ENCODE measurements around the gene TSHZ2. TPM values are rescaled to one million over a fixed set of nuclear protein-coding genes. Genes with fewer than 3 reads are reported as not detected.

TSHZ2 gene
- total and polyA plus RNA-seq, 7 donors, result 1.2 to 32.7 (median 14.0) TPM

GRCh38 chr20:53214392-53214791 lies 242.2 kb downstream of the TSHZ2 start:
- Histone ChIP-seq H3K4me1 (peaks cover 0 to 5% (median 2%) of the 10 kb centered on the region in 4 donors), H3K4me3 (no peak overlapping the region), H3K27ac (no peak overlapping the region), H3K27me3 (peaks cover 3 to 14% (median 6%) of the 10 kb centered on the region in 3 donors), H3K36me3 (no peaks in the 10 kb centered on the region), H3K9me3 (no peaks in the 10 kb centered on the region)
- DNase-seq, result no peak
- TF ChIP-seq EP300 (IDR thresholded peaks at IDR 0.05), result no peak
- TF ChIP-seq, protein P1, sequence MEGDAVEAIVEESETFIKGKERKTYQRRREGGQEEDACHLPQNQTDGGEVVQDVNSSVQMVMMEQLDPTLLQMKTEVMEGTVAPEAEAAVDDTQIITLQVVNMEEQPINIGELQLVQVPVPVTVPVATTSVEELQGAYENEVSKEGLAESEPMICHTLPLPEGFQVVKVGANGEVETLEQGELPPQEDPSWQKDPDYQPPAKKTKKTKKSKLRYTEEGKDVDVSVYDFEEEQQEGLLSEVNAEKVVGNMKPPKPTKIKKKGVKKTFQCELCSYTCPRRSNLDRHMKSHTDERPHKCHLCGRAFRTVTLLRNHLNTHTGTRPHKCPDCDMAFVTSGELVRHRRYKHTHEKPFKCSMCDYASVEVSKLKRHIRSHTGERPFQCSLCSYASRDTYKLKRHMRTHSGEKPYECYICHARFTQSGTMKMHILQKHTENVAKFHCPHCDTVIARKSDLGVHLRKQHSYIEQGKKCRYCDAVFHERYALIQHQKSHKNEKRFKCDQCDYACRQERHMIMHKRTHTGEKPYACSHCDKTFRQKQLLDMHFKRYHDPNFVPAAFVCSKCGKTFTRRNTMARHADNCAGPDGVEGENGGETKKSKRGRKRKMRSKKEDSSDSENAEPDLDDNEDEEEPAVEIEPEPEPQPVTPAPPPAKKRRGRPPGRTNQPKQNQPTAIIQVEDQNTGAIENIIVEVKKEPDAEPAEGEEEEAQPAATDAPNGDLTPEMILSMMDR (IDR thresholded peaks at IDR 0.05), result no peak
- TF ChIP-seq POLR2AphosphoS5 (IDR thresholded peaks at IDR 0.05), result no peak
- TF ChIP-seq POLR2A (IDR thresholded peaks at IDR 0.05), result no peak
- intact Hi-C loops (cut with DNase I), result no loop called here
- 94 to 95% methylated on average over 7 of the region's 7 CpGs for WGBS, 2 donors

DNA sequence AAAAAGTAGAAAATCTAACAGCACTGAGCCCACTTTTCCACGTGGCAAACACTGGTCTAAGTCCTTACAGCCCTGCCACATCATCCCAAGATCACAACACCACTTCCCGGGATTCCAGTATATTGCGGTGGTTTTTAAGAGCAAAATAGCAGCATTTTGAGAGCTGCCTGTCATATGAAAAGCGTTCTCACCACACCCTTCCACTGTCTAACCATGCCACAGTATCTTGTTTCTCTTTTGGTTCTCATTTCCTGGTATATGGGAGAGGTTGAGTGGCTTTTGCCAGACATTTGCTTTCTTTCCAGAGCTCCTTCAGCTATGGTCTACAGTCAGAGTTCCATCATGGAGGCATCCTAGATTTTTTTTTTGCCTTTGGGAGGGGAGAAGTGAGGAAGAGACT lies 243.0 kb downstream of the TSHZ2 start:
- H3K4me3 ChIP-seq, result no peak overlapping the region
- no peak for DNase-seq
- H3K9me3 ChIP-seq, result peaks cover 0 to 2% (median 0%) of the 10 kb centered on the region in 4 donors
- no peaks in the 10 kb centered on the region for H3K36me3 ChIP-seq
- H3K27ac ChIP-seq, result no peak overlapping the region
- H3K27me3 ChIP-seq, result peaks cover 3 to 14% (median 6%) of the 10 kb centered on the region in 3 donors
- intact Hi-C loops (cut with DNase I), result no loop called here
- WGBS, 2 donors, result 20 to 57% methylated on average over 4 of the region's 4 CpGs
- no peak for TF ChIP-seq POLR2A (IDR thresholded peaks at IDR 0.05)
- peaks cover 0 to 5% (median 2%) of the 10 kb centered on the region in 4 donors for H3K4me1 ChIP-seq

GRCh38 chr20:53216478-53216855 lies 244.3 kb downstream of the TSHZ2 start:
- DNase-seq, result no peak
- H3K27me3 ChIP-seq, result peaks cover 3 to 14% (median 6%) of the 10 kb centered on the region in 3 donors
- H3K27ac ChIP-seq, result no peak overlapping the region
- intact Hi-C loops (cut with DNase I), result no loop called here
- no peaks in the 10 kb centered on the region for H3K36me3 ChIP-seq
- H3K9me3 ChIP-seq, result peaks cover 0 to 2% (median 0%) of the 10 kb centered on the region in 4 donors
- TF ChIP-seq POLR2A (IDR thresholded peaks at IDR 0.05) (no peak), EP300 (IDR thresholded peaks at IDR 0.05) (no peak), POLR2AphosphoS5 (IDR thresholded peaks at IDR 0.05) (no peak)
- TF ChIP-seq, protein P1 (IDR thresholded peaks at IDR 0.05), result no peak
- H3K4me1 ChIP-seq, result peaks cover 0 to 5% (median 2%) of the 10 kb centered on the region in 4 donors
- no peak overlapping the region for H3K4me3 ChIP-seq
- WGBS, 2 donors, result 97% methylated on average over 2 of the region's 2 CpGs

GRCh38 chr20:53216856-53217576 lies 244.9 kb downstream of the TSHZ2 start:
- Histone ChIP-seq H3K9me3 (peaks cover 0 to 2% (median 0%) of the 10 kb centered on the region in 4 donors), H3K27ac (no peak overlapping the region), H3K27me3 (peaks cover 3 to 14% (median 6%) of the 10 kb centered on the region in 3 donors), H3K4me1 (peaks cover 0 to 5% (median 2%) of the 10 kb centered on the region in 4 donors), H3K4me3 (no peak overlapping the region), H3K36me3 (no peaks in the 10 kb centered on the region)
- DNase-seq, result peak; percentile 76
- intact Hi-C loops (cut with DNase I), result no loop called here
- WGBS, 2 donors, result 14 to 18% methylated on average over 32 of the region's 32 CpGs
- TF ChIP-seq, protein P1 (IDR thresholded peaks at IDR 0.05), result peak; percentile 17 to 77 (median 66)
- TF ChIP-seq POLR2AphosphoS5 (IDR thresholded peaks at IDR 0.05) (no peak), EP300 (IDR thresholded peaks at IDR 0.05) (no peak), POLR2A (IDR thresholded peaks at IDR 0.05) (no peak)

DNA sequence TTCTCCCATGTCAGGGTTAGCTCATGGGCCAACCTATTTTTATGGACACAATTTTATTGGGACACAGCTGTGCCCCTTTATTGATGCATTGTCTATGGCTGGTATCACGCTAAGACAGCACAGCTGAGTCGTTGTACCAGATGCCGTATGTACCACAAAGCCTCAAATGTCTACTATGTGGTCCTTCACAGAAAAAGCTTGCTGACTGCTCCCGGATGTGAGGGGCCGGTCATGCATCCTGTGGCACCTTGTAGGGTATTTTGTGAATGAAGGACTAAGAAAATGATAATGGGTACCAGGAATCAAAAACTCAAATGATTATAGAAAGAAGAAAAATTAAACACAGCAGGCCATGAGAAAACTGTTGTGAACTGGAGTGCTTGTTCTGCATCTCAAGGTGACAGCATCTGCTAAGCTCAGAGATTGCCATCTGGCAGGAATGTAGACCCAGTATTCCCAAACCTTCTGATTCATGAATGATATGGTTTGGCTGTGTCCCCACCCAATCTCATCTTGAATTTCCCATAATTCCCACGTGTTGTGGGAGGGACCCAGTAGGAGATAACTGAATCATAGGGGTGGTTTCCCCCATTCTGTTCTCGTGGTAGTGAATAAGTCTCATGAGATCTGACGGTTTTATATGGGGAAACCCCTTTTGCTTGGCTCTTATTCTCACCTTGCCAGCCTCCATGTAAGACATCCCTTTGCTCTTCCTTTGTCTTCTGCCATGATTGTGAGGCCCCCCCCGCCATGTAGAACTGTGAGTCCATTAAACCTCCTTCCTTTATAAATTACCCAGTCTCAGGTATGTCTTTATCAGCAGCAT lies 248.5 kb downstream of the TSHZ2 start:
- peaks cover 3 to 14% (median 6%) of the 10 kb centered on the region in 3 donors for H3K27me3 ChIP-seq
- no peaks in the 10 kb centered on the region for H3K36me3 ChIP-seq
- H3K4me1 ChIP-seq, result peaks cover 0 to 5% (median 2%) of the 10 kb centered on the region in 4 donors
- H3K27ac ChIP-seq, result no peak overlapping the region
- H3K4me3 ChIP-seq, result no peak overlapping the region
- peaks cover 0 to 2% (median 0%) of the 10 kb centered on the region in 4 donors for H3K9me3 ChIP-seq
- no peak for DNase-seq
- no peak for TF ChIP-seq POLR2AphosphoS5 (IDR thresholded peaks at IDR 0.05)
- no peak for TF ChIP-seq POLR2A (IDR thresholded peaks at IDR 0.05)
- no peak for TF ChIP-seq EP300 (IDR thresholded peaks at IDR 0.05)
- TF ChIP-seq, protein P1 (IDR thresholded peaks at IDR 0.05), result no peak
- WGBS, 2 donors, result 68 to 71% methylated on average over 9 of the region's 9 CpGs
- intact Hi-C loops (cut with DNase I), result no loop called here
